GM18520 (cell line): ENCODE results near the gene RRM1.
"Not testable (repeated sequence)": the region's sequence is repeated elsewhere in the genome, so short reads cannot be mapped to it uniquely, and the experiment has no call there.

Experiments
- ATAC-seq: cut with Tn5 transposase; IDR thresholded peaks from one replicate; pipeline ENCODE4 v1.9.1; 2021; ENCODE audit not compliant: unreplicated experiment

RRM1 gene

GRCh38 chr11:4076774-4077173 is 17.8 kb upstream of the RRM1 start:
- no peak for ATAC-seq

- ATAC-seq: no peak
Measured at GRCh38 chr11:4083198-4083597, 11.4 kb upstream of the RRM1 start.

GRCh38 chr11:4084406-4085125 is 10.0 kb upstream of the RRM1 start:
- ATAC-seq: no peak

DNA sequence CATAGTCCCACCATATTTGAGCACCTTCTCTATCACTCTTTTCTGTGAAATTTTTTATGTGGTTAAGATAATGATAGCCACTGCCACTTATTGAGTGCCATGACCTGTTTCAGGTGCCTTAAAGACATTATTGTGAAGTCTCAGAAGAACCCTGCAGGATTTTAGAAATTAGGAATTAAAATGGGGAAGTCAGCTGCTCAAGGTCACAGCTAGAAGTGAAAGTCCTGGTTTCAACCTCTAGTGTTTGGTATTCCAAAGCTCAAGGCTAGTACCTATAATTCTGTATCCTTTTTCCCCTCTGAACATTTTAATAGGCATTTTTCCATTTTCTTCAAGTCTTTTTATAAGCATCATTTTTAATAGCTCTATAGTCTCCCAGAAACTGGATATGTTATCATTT is 9.0 kb upstream of the RRM1 start:
- ATAC-seq: no peak

- ATAC-seq: no peak
Measured at GRCh38 chr11:4086575-4087353, 7.8 kb upstream of the RRM1 start.

GRCh38 chr11:4087551-4087950 is 7.0 kb upstream of the RRM1 start:
- no peak for ATAC-seq

- no peak for ATAC-seq
Measured at GRCh38 chr11:4090258-4090657, 4.3 kb upstream of the RRM1 start.

DNA sequence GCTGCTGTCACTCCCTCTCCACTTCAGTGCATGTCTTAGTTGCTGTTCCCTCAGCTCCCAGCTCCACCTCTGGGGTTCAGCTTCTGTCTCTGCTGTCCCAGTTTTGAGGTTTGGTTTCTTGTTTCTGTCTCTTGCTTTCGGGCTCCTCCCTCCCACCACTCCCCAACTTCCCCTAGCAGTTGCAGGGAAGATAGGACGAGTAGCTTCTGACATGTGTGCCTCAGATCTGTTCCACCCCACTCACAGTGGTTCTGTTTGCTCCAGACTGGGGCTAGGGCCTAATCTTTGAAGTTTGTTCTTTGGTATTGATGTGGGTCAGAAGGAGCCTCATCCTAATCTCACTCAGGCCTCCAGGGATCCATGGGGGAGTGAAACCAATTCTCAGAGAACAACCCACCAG is 2.6 kb upstream of the RRM1 start:
- no peak for ATAC-seq

GRCh38 chr11:4093519-4094347 is 866 bp upstream of the RRM1 start:
- no peak for ATAC-seq

GRCh38 chr11:4095509-4096230 is 1.1 kb downstream of the RRM1 start:
- ATAC-seq: no peak

DNA sequence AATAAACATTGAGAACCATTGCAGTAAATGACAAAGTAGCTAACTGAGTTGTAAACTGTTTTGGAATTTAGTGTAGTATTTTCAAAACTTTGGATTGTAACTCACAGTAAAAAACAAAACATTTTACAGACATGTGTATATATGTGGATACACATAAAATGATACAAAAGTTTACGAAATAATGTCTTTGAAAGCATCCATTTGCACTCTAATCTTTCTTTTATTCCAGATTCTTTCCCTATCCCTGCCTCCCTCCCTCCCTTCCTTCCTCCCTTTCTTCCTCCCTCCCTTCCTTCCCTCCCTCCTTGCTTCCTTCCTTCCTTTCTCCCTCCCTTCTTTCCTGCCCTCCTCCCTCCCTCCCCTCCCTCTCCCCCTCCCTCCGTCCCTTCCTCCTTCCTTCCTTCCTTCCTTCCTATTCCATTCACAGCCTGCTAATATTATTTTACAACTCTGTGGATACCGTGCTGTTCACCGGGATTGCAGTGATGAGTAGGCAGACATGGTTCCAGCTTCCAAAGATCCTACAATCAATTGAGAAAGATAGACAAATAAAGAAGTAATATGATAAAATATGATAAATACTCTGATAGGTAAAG is 3.5 kb downstream of the RRM1 start:
- no peak for ATAC-seq

GRCh38 chr11:4102711-4103110 is 8.1 kb downstream of the RRM1 start:
- no peak for ATAC-seq

DNA sequence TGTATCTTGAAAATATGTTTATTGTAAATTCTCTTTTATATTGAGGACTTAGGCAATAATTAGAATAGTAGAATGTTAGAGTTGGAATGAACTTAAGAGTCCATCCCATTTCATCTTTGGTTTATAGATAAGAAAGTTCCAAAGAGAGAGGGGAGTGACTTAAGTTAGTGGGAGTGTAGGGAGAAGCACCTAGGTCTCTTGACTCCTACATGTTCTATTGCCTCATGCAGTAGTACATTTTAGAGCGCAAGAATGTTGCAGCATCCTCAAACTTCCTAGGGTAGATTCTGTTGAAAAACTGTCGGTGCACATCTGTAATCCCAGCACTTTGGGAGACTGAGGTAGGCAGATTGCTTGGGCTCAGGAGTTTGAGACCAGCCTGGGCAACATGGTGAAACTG is 8.7 kb downstream of the RRM1 start:
- ATAC-seq: no peak

DNA sequence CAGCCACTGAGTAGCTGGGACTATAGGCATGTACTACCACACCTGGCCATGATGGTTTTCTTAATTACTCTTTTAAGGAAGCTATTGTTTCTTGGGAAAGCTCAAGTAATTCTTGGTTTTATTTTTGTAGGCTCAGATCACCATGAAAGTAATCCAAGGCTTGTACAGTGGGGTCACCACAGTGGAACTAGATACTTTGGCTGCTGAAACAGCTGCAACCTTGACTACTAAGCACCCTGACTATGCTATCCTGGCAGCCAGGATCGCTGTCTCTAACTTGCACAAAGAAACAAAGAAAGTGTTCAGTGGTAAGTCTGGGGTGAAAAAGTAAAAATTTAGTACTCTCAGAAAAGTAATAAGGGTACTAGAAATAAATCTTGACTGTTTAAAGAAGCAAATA is 11.3 kb downstream of the RRM1 start:
- ATAC-seq: no peak

DNA sequence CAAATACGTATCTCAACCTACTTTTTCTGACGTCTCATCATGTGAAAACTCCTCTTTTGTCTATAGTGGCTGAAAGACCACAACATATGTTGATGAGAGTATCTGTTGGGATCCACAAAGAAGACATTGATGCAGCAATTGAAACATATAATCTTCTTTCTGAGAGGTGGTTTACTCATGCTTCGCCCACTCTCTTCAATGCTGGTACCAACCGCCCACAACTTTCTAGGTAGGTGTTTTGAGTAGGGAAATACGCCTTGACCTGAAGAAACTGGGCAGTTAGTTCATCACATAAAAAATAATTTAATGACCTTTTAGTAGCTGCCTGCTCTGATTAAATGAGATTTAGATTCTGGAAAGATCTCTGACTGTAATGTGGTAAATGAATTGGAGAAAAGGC is 17.2 kb downstream of the RRM1 start:
- ATAC-seq: no peak

GRCh38 chr11:4115128-4115527 is 20.5 kb downstream of the RRM1 start:
- ATAC-seq: no peak

- ATAC-seq: no peak
Measured at GRCh38 chr11:4118107-4118506, 23.5 kb downstream of the RRM1 start.

- no peak for ATAC-seq
Measured at GRCh38 chr11:4123218-4123617, 28.6 kb downstream of the RRM1 start.

DNA sequence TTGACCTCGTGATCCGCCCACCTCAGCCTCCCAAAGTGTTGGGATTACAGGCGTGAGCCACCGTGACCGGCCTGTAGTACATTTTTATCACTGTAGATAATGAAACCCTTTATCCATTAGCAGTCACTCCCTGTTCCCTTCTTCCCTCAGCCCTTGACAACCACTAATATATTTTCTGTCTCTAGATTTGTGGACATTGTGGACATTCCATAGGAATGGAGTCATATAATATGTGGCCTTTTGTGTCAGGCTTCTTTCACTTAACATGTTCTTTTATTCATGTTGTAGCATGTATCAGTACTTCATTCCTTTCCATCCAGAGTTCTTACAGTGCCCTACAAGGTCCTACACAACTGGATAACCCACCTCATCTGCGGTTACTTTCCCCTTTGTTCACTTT is 30.5 kb downstream of the RRM1 start:
- no peak for ATAC-seq

- ATAC-seq: no peak
Measured at GRCh38 chr11:4127357-4127756, 32.8 kb downstream of the RRM1 start.

DNA sequence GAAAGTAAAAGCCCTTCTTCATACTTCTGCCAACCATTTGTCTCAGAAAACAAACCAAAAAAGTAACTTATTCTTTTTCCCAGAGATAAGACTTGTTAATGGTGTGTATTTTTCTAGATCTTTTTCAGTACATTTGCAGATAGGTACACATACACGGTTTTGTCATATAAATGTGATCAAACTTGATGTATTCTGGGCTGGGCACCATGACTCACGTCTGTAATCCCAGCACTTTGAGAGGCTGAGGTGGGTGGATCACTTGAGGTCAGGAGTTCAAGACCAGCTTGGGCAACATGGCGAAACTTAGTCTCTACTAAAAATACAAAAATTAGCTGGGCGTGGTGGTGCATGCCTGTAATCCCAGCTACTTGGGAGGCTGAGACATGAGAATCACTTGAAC is 35.6 kb downstream of the RRM1 start:
- not testable (repeated sequence) for ATAC-seq
